ENCODE results near the gene DNAJB1. TPM values are rescaled to one million over a fixed set of nuclear protein-coding genes. Genes with fewer than 3 reads are reported as not detected.
"Not testable (repeated sequence)": the region's sequence is repeated elsewhere in the genome, so short reads cannot be mapped to it uniquely, and the experiment has no call there.

Gene DNAJB1
- total RNA-seq, 1 experiment from 2014 or later, result 166 TPM

DNA sequence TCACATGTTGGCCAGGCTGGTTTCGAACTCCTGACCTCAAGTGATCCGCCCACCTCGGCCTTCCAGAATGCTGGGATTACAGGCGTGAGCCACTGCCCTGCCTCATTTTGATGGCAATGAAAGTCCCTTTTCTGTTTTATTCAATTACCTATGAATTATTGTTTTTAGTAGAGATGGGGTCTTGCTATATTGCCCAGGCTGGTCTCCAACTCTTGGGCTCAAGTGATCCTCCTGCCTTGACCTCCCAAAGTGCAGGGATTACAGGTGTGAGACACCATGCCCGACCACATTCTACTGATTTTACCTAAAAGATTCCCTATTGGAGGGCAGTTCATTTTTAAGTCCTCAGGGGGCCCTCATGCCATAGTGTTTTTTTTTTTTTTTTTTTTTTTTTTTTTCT lies 23.8 kb upstream of the DNAJB1 start:
- DNase-seq; H3K9me3 ChIP-seq (replicated peaks); H3K4me1 ChIP-seq; H3K27ac ChIP-seq; H3K4me3 ChIP-seq; H3K27me3 ChIP-seq: not testable (repeated sequence)
- peaks cover 18% of the 10 kb centered on the region for H3K36me3 ChIP-seq

DNA sequence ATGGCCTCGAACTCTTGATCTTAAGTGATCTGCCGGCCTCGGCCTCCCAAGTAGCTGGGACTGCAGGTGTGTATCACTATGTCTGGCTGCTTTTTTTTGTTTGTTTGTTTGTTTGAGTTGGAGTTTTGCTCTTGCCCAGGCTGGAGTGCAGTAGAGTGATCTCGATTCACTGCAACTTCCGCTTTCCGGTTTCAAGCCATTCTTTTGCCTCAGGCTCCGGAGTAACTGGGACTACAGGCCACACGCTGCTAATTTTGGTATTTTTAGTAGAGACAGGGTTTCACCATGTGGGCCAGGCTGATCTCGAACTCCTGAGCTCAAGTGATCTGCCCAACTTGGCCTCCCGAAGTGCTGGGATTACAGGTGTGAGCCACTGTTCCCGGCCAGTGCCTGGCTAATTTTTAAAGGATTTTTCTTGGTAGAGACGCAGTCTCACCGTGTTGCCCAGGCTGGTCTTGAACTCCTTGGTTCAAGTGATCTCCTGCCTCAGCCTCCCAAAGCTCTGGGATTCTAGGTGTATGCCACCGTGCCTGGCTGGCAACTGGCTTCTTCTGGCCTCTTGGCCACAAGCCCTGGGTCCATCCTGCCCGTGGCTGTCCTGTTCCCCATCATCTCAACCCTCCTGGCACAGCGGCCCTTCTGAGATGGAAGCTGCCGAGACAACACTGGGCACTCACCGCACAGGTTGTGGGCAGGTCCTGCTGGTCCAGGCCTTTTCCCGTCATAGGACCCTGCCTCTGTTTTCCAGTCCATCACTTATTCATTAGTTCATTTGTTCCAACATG lies 22.7 kb upstream of the DNAJB1 start:
- H3K4me1 ChIP-seq, result no peaks in the 10 kb centered on the region
- H3K27ac ChIP-seq, result no peak overlapping the region
- H3K9me3 ChIP-seq (replicated peaks), result no peaks in the 10 kb centered on the region
- H3K4me3 ChIP-seq, result no peak overlapping the region
- DNase-seq, result no peak
- no peaks in the 10 kb centered on the region for H3K27me3 ChIP-seq
- H3K36me3 ChIP-seq, result peaks cover 21% of the 10 kb centered on the region

DNA sequence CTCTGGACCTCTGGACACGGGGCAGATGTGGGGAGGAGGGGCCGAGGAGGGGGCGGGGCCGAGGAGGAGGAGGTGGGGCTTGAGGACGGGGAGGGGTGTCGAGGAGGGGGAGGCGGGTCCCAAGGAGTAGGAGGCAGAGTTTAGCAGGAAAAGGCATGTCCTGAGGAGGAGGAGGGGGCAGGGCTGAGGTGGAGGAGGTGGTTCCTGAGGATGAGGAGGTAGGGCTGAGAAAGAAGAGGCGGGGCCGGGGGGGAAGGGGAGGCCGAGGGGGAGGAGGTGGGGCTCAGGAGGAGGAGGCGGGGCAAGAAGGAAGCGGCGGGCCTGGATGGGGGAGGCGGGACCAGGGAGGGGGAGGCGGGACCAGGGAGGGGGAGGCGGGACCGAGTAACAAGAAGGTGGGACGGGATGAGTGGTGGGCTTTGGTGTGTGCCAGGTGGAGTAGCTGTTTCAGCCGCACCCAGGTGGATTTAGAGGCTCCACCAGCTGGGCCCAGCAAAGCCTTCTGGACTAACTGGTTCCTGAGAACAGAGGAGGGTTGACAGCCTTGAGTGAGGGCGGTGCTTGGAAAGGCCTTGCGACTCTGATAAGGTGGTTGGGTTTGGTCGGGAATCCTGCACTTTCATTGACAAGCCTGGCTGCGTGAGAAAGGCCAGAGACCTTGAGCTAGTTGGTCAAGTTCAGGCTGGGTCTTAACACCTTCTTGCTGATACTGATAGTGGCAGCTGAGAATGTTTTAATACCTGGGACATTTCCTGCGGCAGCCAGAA lies 18.9 kb upstream of the DNAJB1 start:
- Histone ChIP-seq H3K4me3 (no peak overlapping the region), H3K36me3 (peaks cover 32% of the 10 kb centered on the region)

DNA sequence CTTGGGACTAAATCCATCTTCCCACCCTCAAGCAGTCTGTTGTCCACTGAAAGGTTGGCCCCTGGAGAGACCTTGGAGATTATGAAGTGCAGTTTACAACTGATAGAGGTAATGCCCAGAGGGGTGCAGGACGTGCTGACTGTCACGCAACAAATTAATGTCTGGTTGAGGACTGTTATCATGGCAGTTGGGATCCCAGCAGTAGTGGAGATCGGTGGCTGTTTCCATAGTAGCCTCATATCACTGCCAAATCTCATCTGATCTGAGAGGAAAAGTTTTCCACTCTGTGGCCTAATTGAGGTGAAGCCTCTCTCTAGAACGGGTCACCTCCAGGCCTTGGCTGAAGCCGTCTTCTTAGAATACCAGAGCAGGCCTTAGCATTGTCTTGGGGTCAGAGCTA lies 15.3 kb upstream of the DNAJB1 start:
- Histone ChIP-seq H3K9me3 (replicated peaks) (no peaks in the 10 kb centered on the region), H3K4me1 (peaks cover 7% of the 10 kb centered on the region; the same call in 1 of the 2 replicates), H3K4me3 (no peak overlapping the region), H3K27me3 (no peaks in the 10 kb centered on the region), H3K27ac (no peak overlapping the region), H3K36me3 (peaks cover 18% of the 10 kb centered on the region)
- no peak for DNase-seq

More for the DNA sequence above, 18.9 kb upstream of the DNAJB1 start:
- Histone ChIP-seq H3K9me3 (replicated peaks) (no peaks in the 10 kb centered on the region), H3K27ac (no peak overlapping the region), H3K4me1 (no peaks in the 10 kb centered on the region), H3K27me3 (no peaks in the 10 kb centered on the region)
- peak; percentile 52 to 54 for DNase-seq

DNA sequence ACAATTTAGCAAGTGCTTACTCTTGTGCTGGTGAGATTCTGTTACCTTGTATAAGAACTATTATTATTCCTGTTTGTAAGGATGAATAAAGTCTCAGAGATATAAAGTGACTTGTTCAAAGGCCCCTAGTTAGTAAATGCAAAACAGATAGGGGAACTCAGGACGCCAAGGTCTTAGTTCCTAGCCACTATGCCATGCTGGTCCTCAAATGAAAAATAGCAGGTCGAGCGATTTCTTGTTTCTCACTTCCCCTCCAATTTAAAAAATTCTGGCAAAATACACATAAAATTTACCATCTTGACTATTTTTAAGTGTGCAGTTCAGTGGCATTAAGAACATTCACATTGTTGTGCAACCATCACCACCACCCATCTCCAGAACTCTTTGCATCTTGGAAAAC lies 12.3 kb upstream of the DNAJB1 start:
- no peak for DNase-seq
- H3K9me3 ChIP-seq (replicated peaks), result no peaks in the 10 kb centered on the region
- H3K4me3 ChIP-seq, result peak overlapping the region; percentile 84
- no peak overlapping the region for H3K27ac ChIP-seq
- peaks cover 11% of the 10 kb centered on the region for H3K36me3 ChIP-seq
- no peaks in the 10 kb centered on the region for H3K27me3 ChIP-seq
- H3K4me1 ChIP-seq, result peaks cover 7% of the 10 kb centered on the region; the same call in 1 of the 2 replicates

DNA sequence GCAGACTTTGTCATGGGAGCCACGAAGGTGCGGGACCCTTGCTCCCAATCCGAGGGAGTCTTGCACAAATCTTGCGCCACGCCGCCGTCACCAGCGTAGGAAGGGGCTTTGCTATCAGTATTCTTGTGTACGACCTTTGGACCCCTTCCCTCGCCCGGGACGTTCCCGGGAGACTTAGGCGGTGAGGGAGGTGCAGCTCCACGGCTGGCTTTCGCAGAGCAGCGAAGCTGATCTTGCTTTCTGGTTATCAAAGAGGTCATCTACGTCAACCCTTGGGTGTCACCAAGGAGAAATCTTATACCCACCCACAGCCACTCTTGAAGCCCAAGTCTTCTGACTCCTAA lies 11.8 kb upstream of the DNAJB1 start:
- H3K27ac ChIP-seq, result peak overlapping the region; percentile 84
- peaks cover 10% of the 10 kb centered on the region for H3K36me3 ChIP-seq
- H3K4me1 ChIP-seq, result peaks cover 7% of the 10 kb centered on the region; the same call in 1 of the 2 replicates
- no peaks in the 10 kb centered on the region for H3K27me3 ChIP-seq
- no peaks in the 10 kb centered on the region for H3K9me3 ChIP-seq (replicated peaks)
- peak overlapping the region; percentile 84 for H3K4me3 ChIP-seq
- DNase-seq, result no peak

DNA sequence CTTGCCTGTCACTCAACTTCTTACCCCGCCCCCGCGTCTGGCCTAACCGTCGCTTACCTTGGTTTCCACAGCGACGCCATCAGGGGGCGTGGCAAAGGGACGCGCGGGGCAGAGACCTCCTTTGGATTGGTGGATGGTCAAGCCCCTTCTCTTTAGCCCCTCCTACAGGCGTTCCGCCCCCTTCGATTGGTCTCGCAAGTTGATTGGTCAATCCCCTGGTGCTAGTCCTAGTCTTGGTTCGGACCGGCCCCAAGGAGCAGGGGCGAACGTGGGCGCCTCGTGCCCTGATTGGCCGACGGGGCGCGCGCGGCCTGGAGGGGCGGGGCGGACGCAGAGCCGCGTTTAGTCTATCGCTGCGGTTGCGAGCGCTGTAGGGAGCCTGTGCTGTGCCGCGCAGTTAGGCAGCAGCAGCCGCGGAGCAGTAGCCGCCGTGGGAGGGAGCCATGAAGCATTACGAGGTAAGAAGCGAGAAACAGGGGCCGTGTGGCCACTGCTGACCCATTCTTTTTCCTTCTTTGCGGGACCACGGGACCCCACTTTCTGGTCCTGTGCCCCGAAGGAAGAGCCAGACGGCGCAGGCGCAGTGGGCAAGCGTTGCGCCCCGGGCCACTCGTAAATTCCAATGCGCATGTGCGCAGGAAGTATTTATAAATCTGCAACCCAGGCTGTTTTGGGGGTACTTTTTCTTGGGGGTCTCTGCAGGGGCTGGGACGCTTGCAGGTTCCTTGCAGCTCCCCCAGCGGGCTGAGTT lies 11.2 kb upstream of the DNAJB1 start, which contains the start of gene TECR:
Gene TECR, plus strand, starts transcription at position 341 of the 751 bp plus-strand sequence. Its CDS starts 103 bp downstream, at position 444.
- peaks cover 5% of the 10 kb centered on the region; the same call in 1 of the 2 replicates for H3K36me3 ChIP-seq
- no peaks in the 10 kb centered on the region for H3K27me3 ChIP-seq
- H3K4me1 ChIP-seq, result peaks cover 7% of the 10 kb centered on the region; the same call in 1 of the 2 replicates
- H3K27ac ChIP-seq, result peak within 1 kb of the TSS; percentile 84
- peak; percentile 100 for DNase-seq
- no peaks in the 10 kb centered on the region for H3K9me3 ChIP-seq (replicated peaks)
- peak within 1 kb of the TSS; percentile 84 for H3K4me3 ChIP-seq

DNA sequence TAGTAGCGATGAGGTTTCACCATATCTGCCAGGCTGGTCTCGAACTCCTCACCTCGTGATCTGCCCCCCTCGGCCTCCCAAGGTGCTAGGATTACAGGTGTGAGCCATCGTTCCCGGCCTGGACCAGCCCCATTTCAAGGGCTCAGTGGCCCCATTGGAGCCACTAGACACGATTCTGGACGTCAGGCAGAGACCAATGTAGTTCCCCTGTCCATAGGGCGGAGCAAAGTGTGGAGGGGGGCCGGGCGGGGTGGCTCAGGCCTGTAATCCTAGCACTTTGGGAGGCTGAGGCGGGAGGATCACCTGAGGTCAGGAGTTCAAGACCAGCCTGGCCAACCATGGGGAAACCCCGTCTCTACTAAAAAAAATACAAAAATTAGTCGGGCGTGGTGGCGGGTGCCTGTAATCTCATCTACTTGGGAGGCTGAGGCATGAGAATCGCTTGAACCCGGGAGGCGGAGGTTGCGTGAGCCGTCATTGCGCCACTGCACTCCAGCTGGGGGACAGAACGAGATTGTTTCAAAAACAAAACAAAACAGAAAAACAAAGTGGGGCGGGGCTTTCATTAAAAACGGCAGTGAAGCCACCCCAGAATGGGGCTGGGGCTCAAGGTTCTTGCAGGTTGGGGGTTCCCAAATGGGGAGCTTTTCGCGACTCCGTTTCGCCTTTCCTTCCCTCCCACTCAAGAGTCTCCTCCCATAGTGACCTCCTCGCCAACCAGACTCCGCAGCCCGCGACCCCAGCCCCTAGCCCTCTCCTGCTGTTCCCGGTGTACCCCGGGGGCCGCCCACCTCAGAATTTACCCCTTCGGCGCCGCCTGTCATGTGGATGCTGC lies 10.4 kb upstream of the DNAJB1 start:
- Histone ChIP-seq H3K4me3 (peak overlapping the region; percentile 84), H3K9me3 (replicated peaks) (no peaks in the 10 kb centered on the region), H3K27me3 (no peaks in the 10 kb centered on the region)

DNA sequence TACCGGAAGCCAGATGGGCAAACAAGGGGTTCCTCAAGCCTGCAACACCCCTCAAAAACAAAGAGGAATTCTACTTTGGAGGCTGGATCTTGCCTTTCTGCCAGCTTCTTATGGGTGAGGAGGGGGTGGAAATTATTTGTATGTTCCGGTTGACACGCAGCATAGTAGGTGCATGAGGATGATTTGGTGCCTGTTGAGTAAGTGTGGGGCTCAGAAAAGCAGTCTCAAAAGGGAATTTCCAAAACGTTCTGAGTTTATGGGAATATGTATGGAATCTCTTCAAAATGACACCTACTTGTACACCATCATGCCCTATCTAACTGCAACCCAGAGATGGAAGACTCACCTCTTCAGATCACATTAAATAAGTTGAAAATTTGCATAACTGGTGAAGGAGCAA lies 8.2 kb upstream of the DNAJB1 start:
- no peak overlapping the region for H3K27ac ChIP-seq
- no peak overlapping the region for H3K4me3 ChIP-seq
- no peaks in the 10 kb centered on the region for H3K9me3 ChIP-seq (replicated peaks)
- peaks cover 18% of the 10 kb centered on the region for H3K4me1 ChIP-seq
- H3K36me3 ChIP-seq, result no peaks in the 10 kb centered on the region
- no peak for DNase-seq
- no peaks in the 10 kb centered on the region for H3K27me3 ChIP-seq

More for the DNA sequence above, 10.4 kb upstream of the DNAJB1 start:
- peaks cover 7% of the 10 kb centered on the region; the same call in 1 of the 2 replicates for H3K4me1 ChIP-seq
- peak overlapping the region; percentile 84; the same call in 1 of the 2 replicates for H3K27ac ChIP-seq
- DNase-seq, result no peak
- peaks cover 3% of the 10 kb centered on the region; the same call in 1 of the 2 replicates for H3K36me3 ChIP-seq

DNA sequence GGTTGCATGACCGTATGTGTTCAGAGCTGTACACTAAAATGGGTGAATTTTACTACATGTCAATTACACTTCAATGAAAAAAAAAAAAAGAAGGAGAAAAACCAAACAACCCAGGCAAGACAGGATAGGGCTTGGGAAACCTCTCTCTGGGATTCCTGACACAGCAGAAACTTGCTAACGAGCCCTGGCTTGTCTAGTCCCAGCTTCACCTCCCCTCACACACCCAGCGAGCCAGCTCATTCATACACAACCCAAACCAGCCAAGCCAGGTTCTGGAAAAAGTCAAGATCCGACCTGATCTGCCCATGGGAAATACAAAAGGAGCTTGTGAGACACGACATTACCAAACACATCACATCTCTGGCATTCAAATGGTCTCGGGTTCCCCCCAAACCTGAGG lies 7.5 kb upstream of the DNAJB1 start:
- Histone ChIP-seq H3K4me1 (peaks cover 21% of the 10 kb centered on the region), H3K27me3 (no peaks in the 10 kb centered on the region), H3K27ac (no peak overlapping the region), H3K9me3 (replicated peaks) (no peaks in the 10 kb centered on the region), H3K36me3 (no peaks in the 10 kb centered on the region), H3K4me3 (no peak overlapping the region)
- no peak for DNase-seq

DNA sequence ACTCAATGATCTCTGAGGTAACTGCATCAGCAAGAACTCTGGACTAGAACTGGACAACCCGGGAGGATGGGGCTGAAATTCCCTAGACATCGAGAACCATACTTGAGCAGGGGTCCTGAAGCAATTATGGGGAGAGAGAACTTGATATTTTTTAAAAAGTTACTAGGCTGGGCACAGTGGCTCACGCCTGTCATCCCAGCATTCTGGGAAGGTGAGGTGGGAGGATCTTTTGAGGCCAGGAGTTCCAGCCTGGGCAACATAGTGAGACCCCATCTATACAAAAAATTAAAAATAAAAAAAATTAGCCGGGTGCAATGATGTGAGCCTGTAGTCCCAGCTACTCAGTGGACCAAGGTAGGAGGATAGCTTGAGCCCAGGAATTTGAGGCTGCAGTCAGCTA lies 2.3 kb upstream of the DNAJB1 start:
- no peak for DNase-seq
- Histone ChIP-seq H3K4me3 (no peak overlapping the region), H3K27ac (peak overlapping the region; percentile 94)

DNA sequence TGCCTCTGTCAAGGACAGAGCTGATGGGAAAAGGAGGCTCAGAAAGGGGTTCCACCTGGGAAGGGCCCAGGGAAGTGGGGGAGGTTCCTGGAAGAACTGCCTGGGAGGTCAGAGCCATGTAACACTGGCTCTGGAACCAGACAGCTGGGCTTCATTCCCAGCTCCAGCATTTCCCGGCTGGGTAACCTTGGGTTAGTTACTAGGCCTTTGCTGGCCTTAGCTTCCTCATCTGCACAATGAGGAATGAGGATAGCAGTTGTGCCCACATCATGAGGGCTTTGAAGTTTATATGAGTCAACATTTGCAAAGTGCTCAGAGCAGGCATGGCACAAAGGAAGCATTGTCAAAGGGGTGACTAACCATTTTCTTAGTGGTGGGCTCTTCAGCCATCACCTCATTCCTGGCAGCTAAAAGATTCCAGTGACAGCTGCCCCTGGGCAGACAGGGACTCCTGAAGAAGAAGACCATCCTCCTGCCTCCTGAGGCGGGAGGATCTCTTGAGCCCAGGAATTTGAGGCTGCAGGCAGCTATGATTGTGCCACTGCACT lies 1.7 kb upstream of the DNAJB1 start:
- DNase-seq, result peak; percentile 96 to 99

More for the DNA sequence above, 2.3 kb upstream of the DNAJB1 start:
- Histone ChIP-seq H3K36me3 (peaks cover 9% of the 10 kb centered on the region), H3K4me1 (peaks cover 33% of the 10 kb centered on the region), H3K27me3 (no peaks in the 10 kb centered on the region), H3K9me3 (replicated peaks) (no peaks in the 10 kb centered on the region)

DNA sequence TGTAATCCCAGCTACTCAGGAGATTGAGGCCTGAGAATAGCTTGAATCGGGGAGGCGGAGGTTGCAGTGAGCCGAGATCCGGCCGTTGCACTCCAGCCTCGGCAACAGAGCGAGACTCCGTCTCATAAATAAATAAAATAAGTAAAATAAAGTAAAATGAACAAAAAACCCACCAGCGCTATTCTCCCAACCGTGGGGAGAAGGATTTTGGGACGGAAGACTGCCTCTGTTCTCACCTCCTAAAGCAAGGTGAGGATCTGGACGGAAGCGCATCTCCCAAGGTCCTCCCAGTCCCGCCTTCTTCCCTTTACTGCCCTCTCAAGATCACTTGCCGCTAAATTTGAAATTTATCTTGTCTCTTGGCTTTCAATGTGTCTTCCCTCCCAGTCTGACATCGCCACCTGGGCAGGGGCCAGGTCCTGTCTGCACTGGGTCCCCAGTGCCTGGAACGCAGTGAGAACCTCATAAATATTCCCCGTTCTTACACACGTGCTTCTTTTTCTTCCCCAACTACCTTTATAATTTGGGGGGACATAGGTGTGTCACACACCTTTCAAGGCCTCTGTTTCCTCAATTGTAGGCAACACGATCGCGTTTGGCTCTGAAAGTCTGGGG lies 1.2 kb upstream of the DNAJB1 start:
- Histone ChIP-seq H3K4me1 (peaks cover 33% of the 10 kb centered on the region), H3K36me3 (peaks cover 21% of the 10 kb centered on the region), H3K27ac (peak overlapping the region; percentile 94), H3K9me3 (replicated peaks) (no peaks in the 10 kb centered on the region), H3K4me3 (no peak overlapping the region), H3K27me3 (no peaks in the 10 kb centered on the region)
- DNase-seq, result no peak

More for the DNA sequence above, 1.7 kb upstream of the DNAJB1 start:
- Histone ChIP-seq H3K27me3 (no peaks in the 10 kb centered on the region), H3K4me3 (no peak overlapping the region), H3K27ac (peak overlapping the region; percentile 94), H3K9me3 (replicated peaks) (no peaks in the 10 kb centered on the region), H3K36me3 (peaks cover 15% of the 10 kb centered on the region), H3K4me1 (peaks cover 33% of the 10 kb centered on the region)

All from SJCRH30 (cell line).